Ovary (tissue), 9 donors: ENCODE data around the gene TLR6. TPM values are rescaled to one million over a fixed set of nuclear protein-coding genes. Genes with fewer than 3 reads are reported as not detected.

Experiments
- DNase-seq, 5 donors: peaks; one replicate each; pipeline ENCODE4 v3.0.0-alpha.2; 2019 to 2020
- H3K27ac ChIP-seq, 2 donors: fragments of 200-600 bp; one replicate each; pipeline versions ENCODE4 v1.5.1 to v1.8.0; 2019 to 2022
- H3K27me3 ChIP-seq: fragments of 200-600 bp; one replicate; pipeline ENCODE4 v1.8.0; 2022
- H3K36me3 ChIP-seq: fragments of 200-600 bp; sonication (generic); one replicate; pipeline ENCODE4 v1.5.1; 2019
- H3K4me1 ChIP-seq: one replicate; pipeline ENCODE4 v1.8.1; 2013; ENCODE audit warnings: mild to moderate bottlenecking, moderate library complexity; ENCODE audit not compliant: insufficient read depth
- H3K4me3 ChIP-seq: fragments of 200-600 bp; sonication (generic); one replicate; pipeline ENCODE4 v1.5.1; 2017
- H3K9me3 ChIP-seq, 2 donors: fragments of 200-600 bp in 1 of 2; sonication (generic) in 1 of 2; one replicate each; pipeline versions ENCODE4 v1.5.1 to v1.8.1; 2013 to 2019; ENCODE audit warnings: mild to moderate bottlenecking in 1 of 2, moderate library complexity in 1 of 2
- CTCF ChIP-seq, 3 donors: fragments of 450-650 bp in 2 of 3; fragments of 200-600 bp in 1 of 3; IDR thresholded peaks; one replicate each; pipeline versions ENCODE4 v1.5.1 to v1.8.0; 2016 to 2022; ENCODE audit warnings: antibody characterized with exemption in 3 of 3, mild to moderate bottlenecking in 1 of 3
- EP300 ChIP-seq: sonication (generic); formaldehyde crosslinking; IDR thresholded peaks from one replicate; pipeline ENCODE4 v1.6.1; 2017; ENCODE audit warnings: antibody characterized with exemption
- POLR2A ChIP-seq: fragments of 450-650 bp; IDR thresholded peaks from one replicate; pipeline ENCODE4 v1.6.1; 2017; ENCODE audit warnings: antibody characterized with exemption, mild to moderate bottlenecking, moderate library complexity
- WGBS, 3 donors: extraction: QIAGEN DNeasy Blood & Tissue Kit in 1 of 3; methylation state at CpG; one replicate each; pipeline versions ENCODE4 v1.1.5 to v1.1.7; 2013 to 2017; 5-methylcytosine and 5-hydroxymethylcytosine counted together
- intact Hi-C, 4 donors: fragments of 100-400 bp; cut with DNase I; formaldehyde crosslinking; loops; one replicate each; pipeline versions ENCODE4 v1.11.0 to v1.15.1; 2022 to 2023
- polyA plus RNA-seq, 2 donors: library from polyadenylated mRNA; stranded (reverse); fragments of 200-250 nt in 1 of 2; fragments of 350-450 nt in 1 of 2; fragmentation: Illumina TruSeq in 1 of 2; extraction: RNeasy Lipid Tissue Mini Kit (QIAGEN cat#74804) in 1 of 2; gene quantifications; one replicate each; pipeline ENCODE4 v1.2.3, GENCODE V29; 2013 to 2014
- total RNA-seq, 7 donors: library from RNA; depleted of rRNA in 2 of 7; stranded (reverse); fragments of >200 nt in 2 of 7; fragmentation: NEBNext Ultra II Directional in 3 of 7; extraction: Animal tissue kit (Norgen Biotek cat#: 25700) in 3 of 7; gene quantifications; one replicate each; pipeline versions ENCODE4 v1.1.0 to v1.2.4, GENCODE V29; 2016 to 2023
- donor health status: DM: no; HTN: no; CAD: no; lungs with moderate emphysema.
- donor health status: DM: no; HTN: no; CAD: no.
- donor health status: Bipolar disorder and iron deficiency.
- donor health status: DM: yes; HTN: yes; CAD: no.
- donor health status: DM: no; HTN: no; CAD: no.
- donor health status: DM: yes; HTN: yes; CAD: no.

TLR6 gene
- total and polyA plus RNA-seq, 9 donors: 0.52 to 5.0 (median 2.6) TPM

- TF ChIP-seq POLR2A (no peak), CTCF (IDR thresholded peaks at IDR 0.05) (no peak), EP300 (no peak)
- intact Hi-C loops: no loop called here
- 77 to 99% (median 97%) methylated on average over 3 of the region's 3 CpGs for WGBS, 3 donors
Measured at GRCh38 chr4:38846015-38846414, 10.6 kb downstream of the TLR6 start.

GRCh38 chr4:38842994-38843393, 13.6 kb downstream of the TLR6 start:
- H3K4me3 ChIP-seq: no peak overlapping the region
- 78 to 88% (median 83%) methylated on average over 4 of the region's 4 CpGs for WGBS, 3 donors
- intact Hi-C loops: no loop called here
- no peak for DNase-seq
- H3K36me3 ChIP-seq: no peaks in the 10 kb centered on the region
- H3K27me3 ChIP-seq: no peaks in the 10 kb centered on the region
- no peak overlapping the region for H3K27ac ChIP-seq
- TF ChIP-seq CTCF (IDR thresholded peaks at IDR 0.05) (no peak), POLR2A (no peak), EP300 (no peak)
- no peaks in the 10 kb centered on the region for H3K4me1 ChIP-seq
- H3K9me3 ChIP-seq: no peaks in the 10 kb centered on the region

More at GRCh38 chr4:38846015-38846414, 10.6 kb downstream of the TLR6 start:
- Histone ChIP-seq H3K36me3 (no peaks in the 10 kb centered on the region), H3K9me3 (no peaks in the 10 kb centered on the region), H3K27me3 (no peaks in the 10 kb centered on the region), H3K27ac (no peak overlapping the region), H3K4me3 (no peak overlapping the region), H3K4me1 (no peaks in the 10 kb centered on the region)
- DNase-seq: no peak

GRCh38 chr4:38837849-38838248, 18.8 kb downstream of the TLR6 start:
- no peaks in the 10 kb centered on the region for H3K4me1 ChIP-seq
- TF ChIP-seq EP300 (no peak), CTCF (IDR thresholded peaks at IDR 0.05) (no peak), POLR2A (no peak)
- H3K9me3 ChIP-seq: no peaks in the 10 kb centered on the region
- no peak overlapping the region for H3K27ac ChIP-seq
- DNase-seq: no peak
- 72 to 79% (median 75%) methylated on average over 2 of the region's 2 CpGs for WGBS, 3 donors
- no peak overlapping the region for H3K4me3 ChIP-seq
- intact Hi-C loops: no loop called here
- H3K27me3 ChIP-seq: no peaks in the 10 kb centered on the region
- H3K36me3 ChIP-seq: no peaks in the 10 kb centered on the region

- intact Hi-C loops: no loop called here
- no peak for DNase-seq
- no peaks in the 10 kb centered on the region for H3K9me3 ChIP-seq
- no peaks in the 10 kb centered on the region for H3K36me3 ChIP-seq
- TF ChIP-seq POLR2A (no peak), CTCF (IDR thresholded peaks at IDR 0.05) (no peak), EP300 (no peak)
- H3K4me1 ChIP-seq: no peaks in the 10 kb centered on the region
- no peak overlapping the region for H3K4me3 ChIP-seq
- H3K27me3 ChIP-seq: no peaks in the 10 kb centered on the region
- H3K27ac ChIP-seq: no peak overlapping the region
Measured at GRCh38 chr4:38837334-38837733, 19.3 kb downstream of the TLR6 start.

- DNase-seq: no peak
- Histone ChIP-seq H3K36me3 (no peaks in the 10 kb centered on the region), H3K27ac (no peak overlapping the region), H3K4me1 (no peaks in the 10 kb centered on the region), H3K4me3 (no peak overlapping the region), H3K27me3 (no peaks in the 10 kb centered on the region), H3K9me3 (no peaks in the 10 kb centered on the region)
- WGBS, 3 donors: 85 to 89% (median 88%) methylated on average over 4 of the region's 4 CpGs
- intact Hi-C loops: no loop called here
- TF ChIP-seq EP300 (no peak), POLR2A (no peak), CTCF (IDR thresholded peaks at IDR 0.05) (no peak)
Measured at GRCh38 chr4:38834570-38834969, 22.0 kb downstream of the TLR6 start.
